H9 (cell line): ENCODE results near the gene ZNF629. TPM values are rescaled to one million over a fixed set of nuclear protein-coding genes. Genes with fewer than 3 reads are reported as not detected.

Source experiments
- DNase-seq: peaks from one replicate; pipeline ENCODE4 v3.0.0-alpha.2; 2017
- H2AFZ ChIP-seq: one replicate; pipeline ENCODE4 v1.6.1; 2013; ENCODE audit warnings: mild to moderate bottlenecking, low read length, control low read depth, moderate library complexity
- H2AK5ac ChIP-seq: 2 replicates; pipeline ENCODE4 v1.6.1; 2013; ENCODE audit warnings: low read length, control low read depth, mixed read lengths; ENCODE audit not compliant: insufficient read length
- H2BK120ac ChIP-seq: one replicate; pipeline ENCODE4 v1.6.1; 2013; ENCODE audit warnings: low read depth, mild to moderate bottlenecking, low read length, control low read depth, inconsistent platforms; ENCODE audit not compliant: poor library complexity, severe bottlenecking
- H2BK12ac ChIP-seq: 2 replicates; pipeline ENCODE4 v1.6.1; 2013; ENCODE audit warnings: low read length, control low read depth, mixed read lengths, low read depth; ENCODE audit not compliant: insufficient read length
- H2BK15ac ChIP-seq: 2 replicates; pipeline ENCODE4 v1.6.1; 2013; ENCODE audit warnings: low read depth, low read length, control low read depth
- H2BK20ac ChIP-seq: one replicate; pipeline ENCODE4 v1.6.1; 2013; ENCODE audit warnings: low read depth, mild to moderate bottlenecking, low read length, control low read depth, inconsistent platforms; ENCODE audit not compliant: poor library complexity, severe bottlenecking
- H2BK5ac ChIP-seq: 2 replicates; pipeline ENCODE4 v1.6.1; 2013; ENCODE audit warnings: low read length, control low read depth, mixed read lengths; ENCODE audit not compliant: insufficient read length
- H3K14ac ChIP-seq: 2 replicates; pipeline ENCODE4 v1.6.1; 2013; ENCODE audit warnings: low read length, control low read depth; ENCODE audit not compliant: insufficient read depth
- H3K18ac ChIP-seq: 2 replicates; pipeline ENCODE4 v1.6.1; 2013; ENCODE audit warnings: low read depth, mild to moderate bottlenecking, mixed read lengths, low read length, control low read depth; ENCODE audit not compliant: insufficient read length
- H3K23ac ChIP-seq: 2 replicates; pipeline ENCODE4 v1.6.1; 2013; ENCODE audit warnings: low read length, control low read depth, mixed read lengths, low read depth; ENCODE audit not compliant: insufficient read length
- H3K23me2 ChIP-seq: 2 replicates; pipeline ENCODE4 v1.6.1; 2013; ENCODE audit warnings: low read depth, mild to moderate bottlenecking, mixed read lengths, low read length, control low read depth; ENCODE audit not compliant: insufficient read length, poor library complexity, severe bottlenecking
- H3K27ac ChIP-seq: 2 replicates; pipeline ENCODE4 v1.5.1; 2013; ENCODE audit warnings: low read length, control low read depth, mixed read lengths, low read depth; ENCODE audit not compliant: insufficient read length
- H3K27me3 ChIP-seq: 2 replicates; pipeline ENCODE4 v1.6.1; 2013; ENCODE audit warnings: low read length, control low read depth, inconsistent platforms; ENCODE audit not compliant: insufficient read depth
- H3K4ac ChIP-seq: 2 replicates; pipeline ENCODE4 v1.6.1; 2013; ENCODE audit warnings: low read depth, mild to moderate bottlenecking, control low read depth, inconsistent platforms, low read length, moderate library complexity
- H3K4me1 ChIP-seq: 2 replicates; pipeline ENCODE4 v1.6.1; 2013; ENCODE audit warnings: low read length, control low read depth, inconsistent platforms; ENCODE audit not compliant: insufficient read depth
- H3K4me2 ChIP-seq: 2 replicates; pipeline ENCODE4 v1.6.1; 2013; ENCODE audit warnings: low read length, control low read depth, mixed read lengths; ENCODE audit not compliant: insufficient read length, insufficient read depth
- H3K56ac ChIP-seq: 2 replicates; pipeline ENCODE4 v1.6.1; 2013; ENCODE audit warnings: low read depth, mild to moderate bottlenecking, mixed read lengths, low read length, control low read depth; ENCODE audit not compliant: insufficient read length
- H3K79me1 ChIP-seq: 2 replicates; pipeline ENCODE4 v1.6.1; 2013; ENCODE audit warnings: low read depth, mild to moderate bottlenecking, moderate library complexity, low read length, control low read depth, inconsistent platforms; ENCODE audit not compliant: insufficient read depth, poor library complexity, severe bottlenecking
- H3K79me2 ChIP-seq: 2 replicates; pipeline ENCODE4 v1.6.1; 2013; ENCODE audit warnings: low read length, control low read depth, inconsistent platforms; ENCODE audit not compliant: insufficient read depth
- H3K9ac ChIP-seq: 2 replicates; pipeline ENCODE4 v1.6.1; 2013; ENCODE audit warnings: low read length, control low read depth, mixed read lengths; ENCODE audit not compliant: insufficient read length; ENCODE audit errors: extremely low read depth
- H3K9me3 ChIP-seq: one replicate; pipeline ENCODE4 v1.6.1; 2013; ENCODE audit warnings: low read depth, low read length, inconsistent platforms; ENCODE audit not compliant: control insufficient read depth
- H3T11ph ChIP-seq: one replicate; pipeline ENCODE4 v1.6.1; 2013; ENCODE audit warnings: mild to moderate bottlenecking, low read length, control low read depth, inconsistent platforms
- H4K20me1 ChIP-seq: one replicate; pipeline ENCODE4 v1.6.1; 2013; ENCODE audit not compliant: control insufficient read depth, insufficient read length, insufficient read depth
- H4K5ac ChIP-seq: 2 replicates; pipeline ENCODE4 v1.6.1; 2013; ENCODE audit warnings: low read depth, mild to moderate bottlenecking, mixed read lengths, low read length, control low read depth; ENCODE audit not compliant: insufficient read length
- H4K8ac ChIP-seq: replicated peaks from 2 replicates; pipeline ENCODE4 v1.6.1; 2013; ENCODE audit warnings: low read length, control low read depth, mixed read lengths, low read depth; ENCODE audit not compliant: insufficient read length
- H4K91ac ChIP-seq: 2 replicates; pipeline ENCODE4 v1.6.1; 2013; ENCODE audit warnings: low read depth, mild to moderate bottlenecking, moderate library complexity, mixed read lengths, low read length, control low read depth; ENCODE audit not compliant: insufficient read length
- H3K27ac Mint-ChIP-seq, 3 experiments: 2 replicates in 2 of 3; 3 replicates in 1 of 3; pipeline ENCODE4 v1.8.0; 2020 to 2021; ENCODE audit warnings: mixed read lengths in 3 of 3, mild to moderate bottlenecking in 1 of 3, moderate library complexity in 1 of 3
- H3K27me3 Mint-ChIP-seq: 2 replicates; pipeline ENCODE4 v1.8.0; 2021; ENCODE audit warnings: low read depth, mild to moderate bottlenecking, moderate library complexity, mixed read lengths
- H3K36me3 Mint-ChIP-seq, 3 experiments: 2 replicates in 2 of 3; 3 replicates in 1 of 3; pipeline ENCODE4 v1.8.0; 2020 to 2021; ENCODE audit warnings: low read depth in 3 of 3, mixed read lengths in 3 of 3; ENCODE audit not compliant: insufficient read depth in 1 of 3
- H3K4me1 Mint-ChIP-seq, 2 experiments: 2 replicates each; pipeline ENCODE4 v1.8.0; 2020; ENCODE audit warnings: mixed read lengths in 2 of 2
- H3K4me3 Mint-ChIP-seq, 2 experiments: 2 replicates in 1 of 2; 3 replicates in 1 of 2; pipeline ENCODE4 v1.8.0; 2020 to 2021; ENCODE audit warnings: mild to moderate bottlenecking in 2 of 2, mixed read lengths in 2 of 2, moderate library complexity in 1 of 2
- H3K9me3 Mint-ChIP-seq, 2 experiments: 2 replicates in 1 of 2; 3 replicates in 1 of 2; pipeline ENCODE4 v1.8.0; 2020; ENCODE audit warnings: mild to moderate bottlenecking in 2 of 2, mixed read lengths in 2 of 2, moderate library complexity in 1 of 2
- CTCF ChIP-seq: fragments of 200-600 bp; sonication (generic); conservative IDR thresholded peaks from 3 replicates; pipeline ENCODE4 v1.8.0; 2021; ENCODE audit warnings: antibody characterized with exemption, mild to moderate bottlenecking
- WGBS: extraction: QIAGEN DNeasy Blood & Tissue Kit; methylation state at CpG from one replicate; pipeline ENCODE4 v1.1.7; 2013; ENCODE audit warnings: missing lambda C conversion rate, low lambda C conversion rate, mixed read lengths; ENCODE audit not compliant: insufficient read length; ENCODE audit errors: extremely low coverage; 5-methylcytosine and 5-hydroxymethylcytosine counted together
- total RNA-seq: library from RNA; stranded (reverse); gene quantifications from 2 replicates; pipeline ENCODE4 v1.2.1, GENCODE V29; 2021

The ZNF629 gene
- total RNA-seq, 1 experiment from 2014 or later, result 20.0 TPM

GRCh38 chr16:30767767-30768465 lies 19.1 kb downstream of the ZNF629 start:
- Histone ChIP-seq H3K9me3 (no peaks in the 10 kb centered on the region), H3K9ac (no peak overlapping the region), H3K4me2 (no peak overlapping the region), H2BK120ac (no peak overlapping the region), H4K5ac (no peak overlapping the region), H4K8ac (no peak overlapping the region), H3K4me1 (no peaks in the 10 kb centered on the region), H2BK15ac (no peak overlapping the region), H3K56ac (no peak overlapping the region), H2BK12ac (no peak overlapping the region), H2BK20ac (no peak overlapping the region), H2AK5ac (no peak overlapping the region), H3K23ac (no peak overlapping the region), H3K4ac (no peak overlapping the region), H3K27me3 (no peaks in the 10 kb centered on the region), H3K23me2 (peaks cover 3% of the 10 kb centered on the region), H3K79me1 (peaks cover 2% of the 10 kb centered on the region), H2AFZ (no peak overlapping the region), H3K79me2 (no peaks in the 10 kb centered on the region), H3K27ac (no peak overlapping the region), H4K20me1 (no peaks in the 10 kb centered on the region), H2BK5ac (no peak overlapping the region), H3K18ac (no peak overlapping the region), H4K91ac (no peak overlapping the region), H3K14ac (no peak overlapping the region), H3T11ph (no peak overlapping the region)
- peak overlapping the region in 1 of 3 experiments; percentile 93; a peak in 1 of 7 replicates for H3K27ac Mint-ChIP-seq
- no peak for TF ChIP-seq CTCF
- H3K36me3 Mint-ChIP-seq, result peaks cover 65 to 100% (median 98%) of the 10 kb centered on the region in 3 experiments
- no peak for DNase-seq
- H3K27me3 Mint-ChIP-seq, result no peaks in the 10 kb centered on the region
- no peak overlapping the region for H3K4me3 Mint-ChIP-seq
- peaks cover 5 to 7% of the 10 kb centered on the region in 2 experiments for H3K4me1 Mint-ChIP-seq
- WGBS, result no CpG with 5 or more reads among the region's 18 CpGs
- H3K9me3 Mint-ChIP-seq, result no peaks in the 10 kb centered on the region
